Type B pancreatic cell (in vitro differentiated cells): ENCODE measurements around the gene GNA14. TPM values are rescaled to one million over a fixed set of nuclear protein-coding genes. Genes with fewer than 3 reads are reported as not detected.

Experiments used
- DNase-seq: peaks from one replicate; pipeline ENCODE4 v3.0.0; 2021; ENCODE audit warnings: mixed read lengths; ENCODE audit not compliant: unreplicated experiment; ENCODE audit errors: extremely low spot score
- H3K27ac Mint-ChIP-seq: 2 replicates; pipeline ENCODE4 v1.8.0; 2021; ENCODE audit warnings: mild to moderate bottlenecking, mixed read lengths
- H3K27me3 Mint-ChIP-seq: 2 replicates; pipeline ENCODE4 v1.8.0; 2021; ENCODE audit warnings: mixed read lengths
- H3K36me3 Mint-ChIP-seq: 2 replicates; pipeline ENCODE4 v1.8.0; 2021; ENCODE audit warnings: mixed read lengths
- H3K4me1 Mint-ChIP-seq: one replicate; pipeline ENCODE4 v1.8.0; 2021; ENCODE audit warnings: mixed read lengths; ENCODE audit not compliant: unreplicated experiment
- H3K4me3 Mint-ChIP-seq: 2 replicates; pipeline ENCODE4 v1.8.0; 2021; ENCODE audit warnings: mild to moderate bottlenecking, mixed read lengths
- H3K9me3 Mint-ChIP-seq: 2 replicates; pipeline ENCODE4 v1.8.0; 2021; ENCODE audit warnings: mixed read lengths
- CTCF ChIP-seq: fragments of 200-600 bp; sonication (generic); conservative IDR thresholded peaks from 2 replicates; pipeline ENCODE4 v1.5.0; 2021; ENCODE audit warnings: antibody characterized with exemption, mild to moderate bottlenecking
- total RNA-seq: library from RNA; stranded (reverse); gene quantifications from 2 replicates; pipeline ENCODE4 v1.2.1, GENCODE V29; 2021; ENCODE audit warnings: low replicate concordance

GNA14 gene
- total RNA-seq, 1 donor from 2014 or later, result not detected

GRCh38 chr9:77679661-77680368 lies 31.7 kb upstream of the GNA14 start:
- Mint-ChIP-seq H3K4me3 (no peak overlapping the region), H3K36me3 (no peaks in the 10 kb centered on the region), H3K9me3 (no peaks in the 10 kb centered on the region), H3K4me1 (peaks cover 8% of the 10 kb centered on the region), H3K27me3 (no peaks in the 10 kb centered on the region), H3K27ac (no peak overlapping the region)
- no peak for TF ChIP-seq CTCF
- no peak for DNase-seq

- no peak overlapping the region for H3K4me3 Mint-ChIP-seq
- peaks cover 8% of the 10 kb centered on the region for H3K4me1 Mint-ChIP-seq
- H3K36me3 Mint-ChIP-seq, result no peaks in the 10 kb centered on the region
- TF ChIP-seq CTCF, result no peak
- H3K27me3 Mint-ChIP-seq, result no peaks in the 10 kb centered on the region
- no peak overlapping the region for H3K27ac Mint-ChIP-seq
- no peaks in the 10 kb centered on the region for H3K9me3 Mint-ChIP-seq
- no peak for DNase-seq
These were observed 31.0 kb upstream of the GNA14 start for GRCh38 chr9:77679088-77679487.

- Mint-ChIP-seq H3K27ac (no peak overlapping the region), H3K9me3 (no peaks in the 10 kb centered on the region), H3K4me1 (peaks cover 8% of the 10 kb centered on the region), H3K27me3 (no peaks in the 10 kb centered on the region), H3K36me3 (no peaks in the 10 kb centered on the region), H3K4me3 (no peak overlapping the region)
- TF ChIP-seq CTCF, result no peak
- no peak for DNase-seq
These were observed 29.9 kb upstream of the GNA14 start for GRCh38 chr9:77677957-77678535.

- Mint-ChIP-seq H3K27me3 (no peaks in the 10 kb centered on the region), H3K9me3 (no peaks in the 10 kb centered on the region), H3K27ac (no peak overlapping the region), H3K4me3 (no peak overlapping the region), H3K36me3 (no peaks in the 10 kb centered on the region), H3K4me1 (peaks cover 11% of the 10 kb centered on the region)
- TF ChIP-seq CTCF, result no peak
- no peak for DNase-seq
These were observed 29.3 kb upstream of the GNA14 start for GRCh38 chr9:77677397-77677796.

- TF ChIP-seq CTCF, result no peak
- H3K4me3 Mint-ChIP-seq, result no peak overlapping the region
These were observed 26.0 kb upstream of the GNA14 start for GRCh38 chr9:77673941-77674791.

More at GRCh38 chr9:77673941-77674791, 26.0 kb upstream of the GNA14 start:
- Mint-ChIP-seq H3K36me3 (no peaks in the 10 kb centered on the region), H3K4me1 (peaks cover 16% of the 10 kb centered on the region), H3K9me3 (no peaks in the 10 kb centered on the region), H3K27me3 (no peaks in the 10 kb centered on the region), H3K27ac (no peak overlapping the region)
- no peak for DNase-seq
